CD8-positive, alpha-beta memory T cell (primary cell): Measurements from ENCODE around the gene MN1. TPM values are rescaled to one million over a fixed set of nuclear protein-coding genes. Genes with fewer than 3 reads are reported as not detected.

Source experiments
- CTCF ChIA-PET: fragments of 350-600 bp; sonication (Branson Sonifier 250); formaldehyde crosslinking; loops from one replicate; lab custom pipeline; 2021; ENCODE audit warnings: antibody characterized with exemption; lab: Charles Lee
- POLR2A ChIA-PET: fragments of 350-600 bp; sonication (Branson Sonifier 250); formaldehyde crosslinking; loops from one replicate; lab custom pipeline; 2021; ENCODE audit warnings: antibody characterized with exemption; lab: Charles Lee
- DNase-seq, 5 donors: peaks; one replicate each; pipeline versions ENCODE4 v3.0.0 to v3.0.0-alpha.2; 2020 to 2022; ENCODE audit warnings: mixed read lengths in 1 of 5
- H3K27ac ChIP-seq: one replicate; pipeline ENCODE4 v1.7.0; 2013; ENCODE audit warnings: low read depth, mild to moderate bottlenecking, low read length, moderate library complexity
- H3K27me3 ChIP-seq: 2 replicates; pipeline ENCODE4 v1.7.0; 2013; ENCODE audit warnings: low read length, mild to moderate bottlenecking; ENCODE audit not compliant: insufficient read depth, poor library complexity, severe bottlenecking
- H3K36me3 ChIP-seq: 2 replicates; pipeline ENCODE4 v1.7.0; 2013; ENCODE audit warnings: mild to moderate bottlenecking, low read length, moderate library complexity; ENCODE audit not compliant: insufficient read depth
- H3K4me1 ChIP-seq: 2 replicates; pipeline ENCODE4 v1.7.0; 2013; ENCODE audit warnings: mild to moderate bottlenecking, low read length, moderate library complexity; ENCODE audit not compliant: insufficient read depth
- H3K4me3 ChIP-seq: 2 replicates; pipeline ENCODE4 v1.7.0; 2013; ENCODE audit warnings: mild to moderate bottlenecking, low read length
- H3K9me3 ChIP-seq: 2 replicates; pipeline ENCODE4 v1.7.0; 2013; ENCODE audit warnings: mild to moderate bottlenecking, low read length
- H3K27ac Mint-ChIP-seq, 8 donors: one replicate each; pipeline ENCODE4 v1.8.0; 2020 to 2021; ENCODE audit warnings: mixed read lengths in 8 of 8, mild to moderate bottlenecking in 6 of 8, inconsistent platforms in 3 of 8, moderate library complexity in 3 of 8
- H3K27me3 Mint-ChIP-seq, 2 donors: one replicate each; pipeline ENCODE4 v1.8.0; 2020 to 2021; ENCODE audit warnings: mixed read lengths in 2 of 2, mild to moderate bottlenecking in 1 of 2, moderate library complexity in 1 of 2
- H3K36me3 Mint-ChIP-seq, 3 donors: one replicate each; pipeline ENCODE4 v1.8.0; 2020 to 2021; ENCODE audit warnings: mixed read lengths in 3 of 3, inconsistent platforms in 1 of 3, mild to moderate bottlenecking in 1 of 3
- H3K4me1 Mint-ChIP-seq, 3 donors: one replicate each; pipeline ENCODE4 v1.8.0; 2020 to 2021; ENCODE audit warnings: mixed read lengths in 3 of 3, inconsistent platforms in 1 of 3, mild to moderate bottlenecking in 1 of 3
- H3K4me3 Mint-ChIP-seq, 7 donors: one replicate each; pipeline ENCODE4 v1.8.0; 2020 to 2021; ENCODE audit warnings: mixed read lengths in 7 of 7, mild to moderate bottlenecking in 6 of 7, moderate library complexity in 4 of 7, inconsistent platforms in 2 of 7
- H3K9me3 Mint-ChIP-seq, 5 donors: one replicate each; pipeline ENCODE4 v1.8.0; 2020 to 2022; ENCODE audit warnings: mixed read lengths in 5 of 5, mild to moderate bottlenecking in 3 of 5, moderate library complexity in 2 of 5, inconsistent platforms in 1 of 5
- polyA plus RNA-seq: library from polyadenylated mRNA; unstranded; fragments of 300-500 nt; fragmentation: Illumina TruSeq; gene quantifications from one replicate; pipeline ENCODE4 v1.2.3, GENCODE V29; 2021
- total RNA-seq, 2 experiments: library from RNA; stranded (reverse); gene quantifications; one replicate each; pipeline ENCODE4 v1.2.3, GENCODE V29; 2021

The MN1 gene
- total and polyA plus RNA-seq, 3 experiments from 2014 or later: 0.04 to 0.13 TPM; not detected in 1

DNA sequence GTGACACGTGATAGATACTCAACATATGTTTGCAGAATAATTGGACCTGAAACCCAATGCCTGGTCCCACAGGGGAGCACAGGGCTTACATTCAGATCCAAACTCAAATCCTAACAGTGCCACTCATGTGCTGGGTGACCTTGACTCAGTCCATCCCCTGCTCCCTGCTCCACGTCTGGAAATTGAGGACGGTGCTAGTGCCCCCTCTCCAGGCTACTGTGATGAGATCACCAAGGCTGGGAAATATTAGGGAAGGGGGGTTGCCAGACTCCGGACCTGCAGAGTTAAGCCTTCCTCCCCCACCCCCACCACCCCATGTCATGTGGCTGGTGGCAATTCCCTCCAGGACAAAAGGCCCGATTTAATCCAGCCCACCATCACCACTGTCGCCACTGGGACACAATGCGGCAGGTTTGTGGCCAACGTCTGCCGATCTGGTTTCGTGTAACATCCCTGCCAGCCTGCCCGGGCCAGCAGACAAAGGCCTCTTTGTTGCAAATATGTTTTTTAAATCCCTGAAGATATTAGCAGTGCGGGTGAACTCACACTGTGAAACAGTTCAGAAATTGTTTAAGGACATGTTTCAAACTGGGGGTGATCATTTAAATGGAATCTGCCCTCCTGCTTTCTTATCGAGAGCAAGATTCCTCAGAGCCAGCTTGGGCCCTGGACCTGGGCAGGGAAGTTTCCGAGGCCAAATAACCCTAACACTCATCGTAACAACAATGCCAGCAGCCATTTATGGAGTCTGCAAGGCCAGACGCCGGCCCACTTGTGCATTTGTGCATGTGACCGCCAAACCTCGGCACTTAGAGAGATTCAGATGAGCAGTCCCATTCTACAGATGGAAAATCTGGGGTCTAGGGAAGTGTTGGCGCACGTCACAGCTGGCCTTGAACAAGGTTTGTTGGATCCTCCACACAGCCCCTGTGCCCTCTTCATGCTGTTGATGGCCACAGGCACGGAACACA is 19.6 kb upstream of the MN1 start:
- H3K9me3 Mint-ChIP-seq: peaks cover 0 to 3% (median 2%) of the 10 kb centered on the region in 5 donors
- Histone ChIP-seq H3K36me3 (no peaks in the 10 kb centered on the region), H3K4me1 (no peaks in the 10 kb centered on the region), H3K4me3 (no peak overlapping the region), H3K27me3 (no peaks in the 10 kb centered on the region), H3K27ac (no peak overlapping the region), H3K9me3 (no peaks in the 10 kb centered on the region)
- H3K27ac Mint-ChIP-seq: no peak overlapping the region
- H3K4me3 Mint-ChIP-seq: no peak overlapping the region
- no peaks in the 10 kb centered on the region for H3K4me1 Mint-ChIP-seq
- peaks cover 0 to 7% of the 10 kb centered on the region in 2 donors for H3K27me3 Mint-ChIP-seq
- DNase-seq: no peak
- ChIA-PET CTCF (no interaction called here), POLR2A (no interaction called here)
- no peaks in the 10 kb centered on the region for H3K36me3 Mint-ChIP-seq

GRCh38 chr22:27816552-27816951 is 15.0 kb upstream of the MN1 start:
- CTCF ChIA-PET: no interaction called here
- H3K4me1 Mint-ChIP-seq: no peaks in the 10 kb centered on the region

GRCh38 chr22:27815826-27816530 is 14.4 kb upstream of the MN1 start:
- H3K4me3 Mint-ChIP-seq: no peak overlapping the region
- no peak overlapping the region for H3K4me3 ChIP-seq
- H3K36me3 Mint-ChIP-seq: no peaks in the 10 kb centered on the region
- no peak overlapping the region for H3K27ac Mint-ChIP-seq
- no peaks in the 10 kb centered on the region for H3K27me3 ChIP-seq
- H3K36me3 ChIP-seq: no peaks in the 10 kb centered on the region
- peaks cover 0 to 3% (median 0%) of the 10 kb centered on the region in 5 donors for H3K9me3 Mint-ChIP-seq
- ChIA-PET CTCF (no interaction called here), POLR2A (no interaction called here)
- H3K27ac ChIP-seq: no peak overlapping the region
- peaks cover 0 to 10% of the 10 kb centered on the region in 2 donors for H3K27me3 Mint-ChIP-seq
- DNase-seq: no peak
- H3K4me1 Mint-ChIP-seq: no peaks in the 10 kb centered on the region
- H3K9me3 ChIP-seq: no peaks in the 10 kb centered on the region
- H3K4me1 ChIP-seq: no peaks in the 10 kb centered on the region

More at GRCh38 chr22:27816552-27816951, 15.0 kb upstream of the MN1 start:
- Mint-ChIP-seq H3K27ac (peak overlapping the region in 1 of 8 donors; percentile 63), H3K4me3 (no peak overlapping the region), H3K36me3 (no peaks in the 10 kb centered on the region), H3K9me3 (peaks cover 0 to 3% (median 0%) of the 10 kb centered on the region in 5 donors), H3K27me3 (peaks cover 0 to 10% of the 10 kb centered on the region in 2 donors)
- no peak for DNase-seq
- POLR2A ChIA-PET: no interaction called here
- no peaks in the 10 kb centered on the region for H3K36me3 ChIP-seq
- H3K27ac ChIP-seq: no peak overlapping the region
- no peak overlapping the region for H3K4me3 ChIP-seq
- no peaks in the 10 kb centered on the region for H3K9me3 ChIP-seq
- H3K27me3 ChIP-seq: no peaks in the 10 kb centered on the region
- no peaks in the 10 kb centered on the region for H3K4me1 ChIP-seq

GRCh38 chr22:27814993-27815392 is 13.4 kb upstream of the MN1 start:
- Mint-ChIP-seq H3K9me3 (peaks cover 0 to 3% (median 0%) of the 10 kb centered on the region in 5 donors), H3K27ac (no peak overlapping the region), H3K4me1 (no peaks in the 10 kb centered on the region), H3K27me3 (peaks cover 0 to 10% of the 10 kb centered on the region in 2 donors), H3K36me3 (no peaks in the 10 kb centered on the region), H3K4me3 (no peak overlapping the region)
- Histone ChIP-seq H3K27ac (no peak overlapping the region), H3K4me3 (no peak overlapping the region), H3K36me3 (no peaks in the 10 kb centered on the region), H3K27me3 (no peaks in the 10 kb centered on the region), H3K4me1 (no peaks in the 10 kb centered on the region), H3K9me3 (no peaks in the 10 kb centered on the region)
- ChIA-PET CTCF (no interaction called here), POLR2A (no interaction called here)
- DNase-seq: no peak

- H3K9me3 Mint-ChIP-seq: no peaks in the 10 kb centered on the region
- H3K27ac Mint-ChIP-seq: no peak overlapping the region
- no peak overlapping the region for H3K4me3 Mint-ChIP-seq
- H3K27me3 ChIP-seq: no peaks in the 10 kb centered on the region
- ChIA-PET POLR2A (no interaction called here), CTCF (no interaction called here)
- H3K36me3 ChIP-seq: no peaks in the 10 kb centered on the region
- no peak for DNase-seq
- no peak overlapping the region for H3K27ac ChIP-seq
- no peaks in the 10 kb centered on the region for H3K9me3 ChIP-seq
- H3K27me3 Mint-ChIP-seq: peaks cover 7 to 22% of the 10 kb centered on the region in 2 donors
- H3K4me1 Mint-ChIP-seq: no peaks in the 10 kb centered on the region
- H3K4me3 ChIP-seq: no peak overlapping the region
- H3K4me1 ChIP-seq: no peaks in the 10 kb centered on the region
- H3K36me3 Mint-ChIP-seq: no peaks in the 10 kb centered on the region
Measured at GRCh38 chr22:27811778-27812177, 10.2 kb upstream of the MN1 start.

- Histone ChIP-seq H3K27ac (no peak overlapping the region), H3K27me3 (no peaks in the 10 kb centered on the region), H3K36me3 (no peaks in the 10 kb centered on the region), H3K4me1 (no peaks in the 10 kb centered on the region), H3K9me3 (no peaks in the 10 kb centered on the region), H3K4me3 (no peak overlapping the region)
- Mint-ChIP-seq H3K4me1 (no peaks in the 10 kb centered on the region), H3K9me3 (no peaks in the 10 kb centered on the region), H3K4me3 (no peak overlapping the region), H3K27me3 (peaks cover 9 to 30% of the 10 kb centered on the region in 2 donors), H3K36me3 (no peaks in the 10 kb centered on the region), H3K27ac (no peak overlapping the region)
- CTCF ChIA-PET: interaction anchor here (1.7 kb wide), 1 partner anchor 37 kb away, joined by 3 read pairs; no protein-coding TSS in a partner anchor
- no peak for DNase-seq
- POLR2A ChIA-PET: no interaction called here
Measured at GRCh38 chr22:27810609-27811151, 9.1 kb upstream of the MN1 start.

GRCh38 chr22:27809700-27810608 is 8.4 kb upstream of the MN1 start:
- Histone ChIP-seq H3K4me1 (no peaks in the 10 kb centered on the region), H3K4me3 (no peak overlapping the region), H3K27me3 (peaks cover 5% of the 10 kb centered on the region), H3K36me3 (no peaks in the 10 kb centered on the region), H3K27ac (no peak overlapping the region), H3K9me3 (no peaks in the 10 kb centered on the region)
- Mint-ChIP-seq H3K27ac (peak overlapping the region in 1 of 8 donors; percentile 75), H3K9me3 (no peaks in the 10 kb centered on the region), H3K4me3 (no peak overlapping the region), H3K4me1 (peaks cover 0 to 5% (median 4%) of the 10 kb centered on the region in 3 donors), H3K27me3 (peaks cover 15 to 34% of the 10 kb centered on the region in 2 donors), H3K36me3 (no peaks in the 10 kb centered on the region)
- ChIA-PET CTCF (interaction anchor here (1.7 kb wide), 1 partner anchor 36 kb away, joined by 3 read pairs; no protein-coding TSS in a partner anchor), POLR2A (no interaction called here)
- DNase-seq: no peak
